Right atrium auricular region (tissue), 2 donors: Measurements from ENCODE around the gene FN3KRP. TPM values are rescaled to one million over a fixed set of nuclear protein-coding genes. Genes with fewer than 3 reads are reported as not detected.
A peak's percentile ranks its signal among the peaks of the same experiment; 100 is the strongest.

Experiments
- DNase-seq: peaks from one replicate; pipeline ENCODE4 v3.0.0-alpha.2; 2019; ENCODE audit warnings: low spot score
- H3K27ac ChIP-seq, 2 donors: fragments of 200-600 bp; sonication (generic); 1 replicate in 1 of 2; 2 replicates in 1 of 2; pipeline ENCODE4 v1.5.1; 2016 to 2019
- H3K27me3 ChIP-seq, 2 donors: fragments of 200-600 bp; sonication (generic); one replicate each; pipeline versions ENCODE4 v1.5.1 to v1.6.0; 2017 to 2019
- H3K36me3 ChIP-seq: fragments of 200-600 bp; sonication (generic); one replicate; pipeline ENCODE4 v1.5.1; 2016
- H3K4me1 ChIP-seq, 2 donors: fragments of 200-600 bp; sonication (generic); one replicate each; pipeline versions ENCODE4 v1.5.1 to v1.6.0; 2017 to 2019
- H3K4me3 ChIP-seq, 2 donors: fragments of 200-600 bp; sonication (generic); 1 replicate in 1 of 2; 2 replicates in 1 of 2; pipeline ENCODE4 v1.5.1; 2017 to 2019; ENCODE audit warnings: mild to moderate bottlenecking in 1 of 2, moderate library complexity in 1 of 2
- H3K9me3 ChIP-seq, 2 donors: fragments of 200-600 bp; sonication (generic); one replicate each; pipeline ENCODE4 v1.5.1; 2019
- CTCF ChIP-seq, 2 donors: fragments of 200-600 bp; sonication (generic); IDR thresholded peaks; one replicate each; pipeline ENCODE4 v1.5.1; 2019; ENCODE audit warnings: antibody characterized with exemption in 2 of 2
- total RNA-seq, 2 donors: library from RNA; depleted of rRNA; stranded (reverse); fragments of >200 nt; gene quantifications; one replicate each; pipeline ENCODE4 v1.1.0, GENCODE V29; 2016

Gene FN3KRP
- total RNA-seq, 2 donors from 2014 or later, result 6.1 TPM

- Histone ChIP-seq H3K27ac (peak overlapping the region; percentile 76 to 90), H3K4me3 (no peak overlapping the region), H3K9me3 (no peaks in the 10 kb centered on the region), H3K27me3 (no peaks in the 10 kb centered on the region), H3K4me1 (peaks cover 0 to 5% of the 10 kb centered on the region in 2 donors), H3K36me3 (no peaks in the 10 kb centered on the region)
- TF ChIP-seq CTCF (IDR thresholded peaks at IDR 0.05), result no peak
- no peak for DNase-seq
Observed at GRCh38 chr17:82670661-82671450, 45.6 kb upstream of the FN3KRP start.

- no peaks in the 10 kb centered on the region for H3K36me3 ChIP-seq
- no peaks in the 10 kb centered on the region for H3K4me1 ChIP-seq
- no peaks in the 10 kb centered on the region for H3K27me3 ChIP-seq
- H3K4me3 ChIP-seq, result no peak overlapping the region
- H3K27ac ChIP-seq, result no peak overlapping the region
- no peaks in the 10 kb centered on the region for H3K9me3 ChIP-seq
- DNase-seq, result no peak
- TF ChIP-seq CTCF (IDR thresholded peaks at IDR 0.05), result no peak
Observed at GRCh38 chr17:82674656-82675475, 41.6 kb upstream of the FN3KRP start.

- Histone ChIP-seq H3K27ac (no peak overlapping the region), H3K36me3 (no peaks in the 10 kb centered on the region), H3K4me3 (no peak overlapping the region), H3K4me1 (no peaks in the 10 kb centered on the region), H3K9me3 (no peaks in the 10 kb centered on the region), H3K27me3 (no peaks in the 10 kb centered on the region)
- TF ChIP-seq CTCF (IDR thresholded peaks at IDR 0.05), result no peak
- no peak for DNase-seq
Observed at GRCh38 chr17:82675476-82676245, 40.8 kb upstream of the FN3KRP start.

- DNase-seq, result no peak
- peaks cover 0 to 8% of the 10 kb centered on the region in 2 donors for H3K9me3 ChIP-seq
- TF ChIP-seq CTCF (IDR thresholded peaks at IDR 0.05), result no peak
- no peaks in the 10 kb centered on the region for H3K27me3 ChIP-seq
- H3K4me3 ChIP-seq, result no peak overlapping the region
- H3K36me3 ChIP-seq, result no peaks in the 10 kb centered on the region
- no peak overlapping the region for H3K27ac ChIP-seq
- no peaks in the 10 kb centered on the region for H3K4me1 ChIP-seq
Observed at GRCh38 chr17:82677353-82677925, 39.1 kb upstream of the FN3KRP start.

GRCh38 chr17:82678265-82678891 lies 38.1 kb upstream of the FN3KRP start:
- H3K4me3 ChIP-seq, result no peak overlapping the region
- H3K27ac ChIP-seq, result no peak overlapping the region
- no peaks in the 10 kb centered on the region for H3K4me1 ChIP-seq
- no peaks in the 10 kb centered on the region for H3K36me3 ChIP-seq
- no peak for TF ChIP-seq CTCF (IDR thresholded peaks at IDR 0.05)
- peaks cover 0 to 8% of the 10 kb centered on the region in 2 donors for H3K9me3 ChIP-seq
- no peaks in the 10 kb centered on the region for H3K27me3 ChIP-seq
- DNase-seq, result no peak
